ENCODE measurements around the gene MAGI2. TPM values are rescaled to one million over a fixed set of nuclear protein-coding genes. Genes with fewer than 3 reads are reported as not detected.
"Not testable (repeated sequence)": the region's sequence is repeated elsewhere in the genome, so short reads cannot be mapped to it uniquely, and the experiment has no call there.

MAGI2 gene
- polyA plus RNA-seq, 4 donors = 36.8 to 43.5 (median 38.3) TPM

GRCh38 chr7:78011642-78012041 is 1441.8 kb downstream of the MAGI2 start:
- DNase-seq (ENCODE audit: low read depth in 4 of 4, low spot score in 3 of 4) = no peak

- DNase-seq (ENCODE audit: low read depth in 4 of 4, low spot score in 3 of 4) = no peak
These were observed 1446.2 kb downstream of the MAGI2 start for GRCh38 chr7:78007231-78007630.

GRCh38 chr7:78006063-78006755 is 1447.3 kb downstream of the MAGI2 start:
- DNase-seq (ENCODE audit: low read depth in 4 of 4, low spot score in 3 of 4) = no peak

GRCh38 chr7:78002715-78003114 is 1450.8 kb downstream of the MAGI2 start:
- no peak for DNase-seq (ENCODE audit: low read depth in 4 of 4, low spot score in 3 of 4)

GRCh38 chr7:78002021-78002420 is 1451.4 kb downstream of the MAGI2 start:
- DNase-seq (ENCODE audit: low read depth in 4 of 4, low spot score in 3 of 4) = no peak

GRCh38 chr7:77999168-77999567 is 1454.3 kb downstream of the MAGI2 start:
- DNase-seq (ENCODE audit: low read depth in 4 of 4, low spot score in 3 of 4) = not testable (repeated sequence)

GRCh38 chr7:77995717-77996116 is 1457.8 kb downstream of the MAGI2 start:
- no peak for DNase-seq (ENCODE audit: low read depth in 4 of 4, low spot score in 3 of 4)

- DNase-seq (ENCODE audit: low read depth in 4 of 4, low spot score in 3 of 4) = no peak
These were observed 1459.6 kb downstream of the MAGI2 start for GRCh38 chr7:77993838-77994237.

- no peak for DNase-seq (ENCODE audit: low read depth in 4 of 4, low spot score in 3 of 4)
These were observed 1461.8 kb downstream of the MAGI2 start for GRCh38 chr7:77991656-77992055.

- DNase-seq (ENCODE audit: low read depth in 4 of 4, low spot score in 3 of 4) = no peak
These were observed 1463.4 kb downstream of the MAGI2 start for GRCh38 chr7:77989981-77990566.

GRCh38 chr7:77985974-77986339 is 1467.5 kb downstream of the MAGI2 start:
- no peak for DNase-seq (ENCODE audit: low read depth in 4 of 4, low spot score in 3 of 4)

- DNase-seq (ENCODE audit: low read depth in 4 of 4, low spot score in 3 of 4) = no peak
These were observed 1468.1 kb downstream of the MAGI2 start for GRCh38 chr7:77985232-77985973.

- DNase-seq (ENCODE audit: low read depth in 4 of 4, low spot score in 3 of 4) = no peak
These were observed 1469.5 kb downstream of the MAGI2 start for GRCh38 chr7:77983973-77984372.

GRCh38 chr7:77982926-77983550 is 1470.4 kb downstream of the MAGI2 start:
- no peak for DNase-seq (ENCODE audit: low read depth in 4 of 4, low spot score in 3 of 4)

GRCh38 chr7:77980087-77980713 is 1473.3 kb downstream of the MAGI2 start:
- no peak for DNase-seq (ENCODE audit: low read depth in 4 of 4, low spot score in 3 of 4)

GRCh38 chr7:77979219-77979618 is 1474.2 kb downstream of the MAGI2 start:
- DNase-seq (ENCODE audit: low read depth in 4 of 4, low spot score in 3 of 4) = no peak

GRCh38 chr7:77975672-77976480 is 1477.6 kb downstream of the MAGI2 start:
- no peak for DNase-seq (ENCODE audit: low read depth in 4 of 4, low spot score in 3 of 4)

GRCh38 chr7:77971726-77972125 is 1481.7 kb downstream of the MAGI2 start:
- no peak for DNase-seq (ENCODE audit: low read depth in 4 of 4, low spot score in 3 of 4)

- DNase-seq (ENCODE audit: low read depth in 4 of 4, low spot score in 3 of 4) = no peak
These were observed 1486.0 kb downstream of the MAGI2 start for GRCh38 chr7:77967429-77967828.

Data from right renal pelvis (tissue), 4 donors.